GM18858 (cell line): ENCODE measurements around the gene DGUOK.
"Not testable (repeated sequence)": the region's sequence is repeated elsewhere in the genome, so short reads cannot be mapped to it uniquely, and the experiment has no call there.

Experiments
- ATAC-seq: cut with Tn5 transposase; IDR thresholded peaks from one replicate; pipeline ENCODE4 v1.9.1; 2021; ENCODE audit not compliant: unreplicated experiment

The DGUOK gene

GRCh38 chr2:73919596-73920228 is 7.0 kb upstream of the DGUOK start:
- no peak for ATAC-seq

GRCh38 chr2:73920577-73921545 is 5.8 kb upstream of the DGUOK start:
- no peak for ATAC-seq

- ATAC-seq: no peak
Observed at GRCh38 chr2:73921581-73921980, 5.1 kb upstream of the DGUOK start.

GRCh38 chr2:73922681-73923080 is 4.0 kb upstream of the DGUOK start:
- ATAC-seq: no peak

- ATAC-seq: no peak
Observed at GRCh38 chr2:73925033-73925704, 1.5 kb upstream of the DGUOK start.

- no peak for ATAC-seq
Observed at GRCh38 chr2:73925853-73926492, 707 bp upstream of the DGUOK start.

GRCh38 chr2:73927344-73927743 is 664 bp downstream of the DGUOK start:
- no peak for ATAC-seq

- ATAC-seq: no peak
Observed at GRCh38 chr2:73928963-73929347, 2.3 kb downstream of the DGUOK start.

- ATAC-seq: no peak
Observed at GRCh38 chr2:73930386-73930785, 3.7 kb downstream of the DGUOK start.

GRCh38 chr2:73931531-73932500 is 5.1 kb downstream of the DGUOK start:
- no peak for ATAC-seq

- ATAC-seq: no peak
Observed at GRCh38 chr2:73933194-73933593, 6.5 kb downstream of the DGUOK start.

- no peak for ATAC-seq
Observed at GRCh38 chr2:73935641-73936040, 9.0 kb downstream of the DGUOK start.

GRCh38 chr2:73937103-73937885 is 10.6 kb downstream of the DGUOK start:
- ATAC-seq: no peak

- ATAC-seq: no peak
Observed at GRCh38 chr2:73937899-73938298, 11.2 kb downstream of the DGUOK start.

GRCh38 chr2:73938718-73939352 is 12.2 kb downstream of the DGUOK start:
- ATAC-seq: no peak

- no peak for ATAC-seq
Observed at GRCh38 chr2:73939419-73939818, 12.7 kb downstream of the DGUOK start.

GRCh38 chr2:73940066-73940465 is 13.4 kb downstream of the DGUOK start:
- not testable (repeated sequence) for ATAC-seq

GRCh38 chr2:73942664-73943063 is 16.0 kb downstream of the DGUOK start:
- no peak for ATAC-seq

GRCh38 chr2:73944714-73945113 is 18.0 kb downstream of the DGUOK start:
- no peak for ATAC-seq
